Endothelial cell (in vitro differentiated cells): ENCODE data around the gene CKS2. TPM values are rescaled to one million over a fixed set of nuclear protein-coding genes. Genes with fewer than 3 reads are reported as not detected.

Source experiments
- DNase-seq: peaks from one replicate; pipeline ENCODE4 v3.0.0; 2021; ENCODE audit warnings: low spot score
- H3K27ac Mint-ChIP-seq: one replicate; pipeline ENCODE4 v1.8.0; 2021; ENCODE audit warnings: mixed read lengths, inconsistent platforms; ENCODE audit not compliant: unreplicated experiment
- H3K27me3 Mint-ChIP-seq: one replicate; pipeline ENCODE4 v1.8.0; 2021; ENCODE audit warnings: mild to moderate bottlenecking, moderate library complexity, mixed read lengths, inconsistent platforms; ENCODE audit not compliant: unreplicated experiment
- H3K36me3 Mint-ChIP-seq: one replicate; pipeline ENCODE4 v1.8.0; 2021; ENCODE audit warnings: mild to moderate bottlenecking, low read depth, mixed read lengths, inconsistent platforms; ENCODE audit not compliant: unreplicated experiment
- H3K4me1 Mint-ChIP-seq: one replicate; pipeline ENCODE4 v1.8.0; 2021; ENCODE audit warnings: mild to moderate bottlenecking, mixed read lengths, inconsistent platforms; ENCODE audit not compliant: unreplicated experiment
- H3K4me3 Mint-ChIP-seq: one replicate; pipeline ENCODE4 v1.8.0; 2021; ENCODE audit warnings: mild to moderate bottlenecking, mixed read lengths, inconsistent platforms; ENCODE audit not compliant: unreplicated experiment
- H3K9me3 Mint-ChIP-seq: one replicate; pipeline ENCODE4 v1.8.0; 2021; ENCODE audit warnings: mixed read lengths, inconsistent platforms; ENCODE audit not compliant: unreplicated experiment
- CTCF ChIP-seq: fragments of 200-600 bp; sonication (generic); IDR thresholded peaks from one replicate; pipeline ENCODE4 v1.5.0; 2021; ENCODE audit warnings: antibody characterized with exemption; ENCODE audit not compliant: unreplicated experiment
- total RNA-seq: library from RNA; stranded (reverse); fragmentation: NEBNext Ultra II Directional; extraction: Animal tissue kit (Norgen Biotek cat#: 25700); gene quantifications from one replicate; pipeline ENCODE4 v1.2.1, GENCODE V29; 2021; ENCODE audit not compliant: unreplicated experiment

Gene CKS2
- total RNA-seq, 1 donor from 2014 or later, result 49.2 TPM

- Mint-ChIP-seq H3K9me3 (no peaks in the 10 kb centered on the region), H3K36me3 (no peaks in the 10 kb centered on the region), H3K4me1 (peaks cover 16% of the 10 kb centered on the region), H3K27ac (peak overlapping the region; percentile 96), H3K27me3 (peaks cover 11% of the 10 kb centered on the region), H3K4me3 (peak overlapping the region; percentile 88)
- no peak for DNase-seq
- TF ChIP-seq CTCF, result no peak
Observed at GRCh38 chr9:89309608-89310474, 1.2 kb upstream of the CKS2 start.

DNA sequence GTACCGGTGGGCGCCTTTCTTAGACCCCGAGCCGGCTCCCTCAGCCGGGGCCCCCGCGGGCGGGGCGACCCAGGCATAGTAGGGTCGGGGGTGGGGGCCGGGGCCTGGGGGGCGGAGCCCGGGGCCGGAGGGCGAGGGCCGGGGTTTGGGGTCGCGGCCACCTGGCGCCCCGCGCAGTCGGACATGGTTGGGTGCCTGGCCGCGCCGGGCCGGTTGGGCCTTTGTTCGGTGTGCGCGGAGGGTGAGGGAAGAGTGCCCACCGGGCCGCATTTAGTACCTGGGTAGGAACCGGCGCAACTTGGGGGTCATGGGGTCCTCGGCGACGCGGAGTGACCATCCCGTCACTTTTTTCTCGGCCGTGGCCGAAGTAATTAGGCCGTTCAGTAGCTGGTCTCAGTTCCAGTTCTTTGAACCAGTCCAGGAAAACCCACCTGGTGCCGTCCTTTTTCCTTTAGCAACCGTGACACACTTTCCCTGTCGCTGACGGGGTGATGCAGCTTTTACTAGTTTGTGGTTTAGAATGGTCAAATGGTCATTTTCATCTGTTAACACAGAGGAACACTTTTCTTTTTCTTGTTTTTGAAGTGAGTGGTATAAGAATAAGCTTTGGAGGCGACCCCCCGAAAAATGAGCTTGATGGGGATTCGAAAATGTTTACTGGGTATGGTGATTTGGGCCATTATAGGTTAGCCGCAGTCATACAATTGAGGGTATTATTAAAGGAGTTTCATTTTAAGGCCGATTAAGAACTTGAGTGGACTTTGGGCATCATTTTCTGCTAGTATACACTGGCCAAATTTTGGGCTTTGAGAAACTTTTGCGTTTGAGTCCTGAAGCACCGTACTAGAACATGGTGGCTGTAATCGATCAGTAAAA lies 589 bp downstream of the CKS2 start:
- no peak for TF ChIP-seq CTCF
- H3K4me1 Mint-ChIP-seq, result peaks cover 17% of the 10 kb centered on the region
- DNase-seq, result no peak
- H3K36me3 Mint-ChIP-seq, result no peaks in the 10 kb centered on the region
- peak overlapping the region; percentile 90 for H3K27ac Mint-ChIP-seq
- peak overlapping the region; percentile 96 for H3K4me3 Mint-ChIP-seq
- H3K27me3 Mint-ChIP-seq, result peaks cover 11% of the 10 kb centered on the region
- no peaks in the 10 kb centered on the region for H3K9me3 Mint-ChIP-seq

- no peaks in the 10 kb centered on the region for H3K9me3 Mint-ChIP-seq
- no peak for DNase-seq
- peaks cover 17% of the 10 kb centered on the region for H3K4me1 Mint-ChIP-seq
- peaks cover 11% of the 10 kb centered on the region for H3K27me3 Mint-ChIP-seq
- peak overlapping the region; percentile 96 for H3K4me3 Mint-ChIP-seq
- H3K27ac Mint-ChIP-seq, result peak overlapping the region; percentile 91
- H3K36me3 Mint-ChIP-seq, result no peaks in the 10 kb centered on the region
- no peak for TF ChIP-seq CTCF
Observed at GRCh38 chr9:89312222-89312571, 1.2 kb downstream of the CKS2 start.

GRCh38 chr9:89313842-89314241 lies 2.8 kb downstream of the CKS2 start:
- Mint-ChIP-seq H3K4me3 (no peak overlapping the region), H3K9me3 (no peaks in the 10 kb centered on the region), H3K36me3 (peaks cover 9% of the 10 kb centered on the region), H3K4me1 (peaks cover 20% of the 10 kb centered on the region), H3K27me3 (peaks cover 14% of the 10 kb centered on the region), H3K27ac (no peak overlapping the region)
- no peak for DNase-seq
- no peak for TF ChIP-seq CTCF
